HG02970 (cell line): ENCODE data around the gene ARHGEF1.
"Not testable (repeated sequence)": the region's sequence is repeated elsewhere in the genome, so short reads cannot be mapped to it uniquely, and the experiment has no call there.

Experiments used
- ATAC-seq: cut with Tn5 transposase; IDR thresholded peaks from one replicate; pipeline ENCODE4 v1.9.1; 2021; ENCODE audit warnings: mild to moderate bottlenecking, moderate library complexity, moderate number of reproducible peaks; ENCODE audit not compliant: unreplicated experiment, low FRiP score

The ARHGEF1 gene

DNA sequence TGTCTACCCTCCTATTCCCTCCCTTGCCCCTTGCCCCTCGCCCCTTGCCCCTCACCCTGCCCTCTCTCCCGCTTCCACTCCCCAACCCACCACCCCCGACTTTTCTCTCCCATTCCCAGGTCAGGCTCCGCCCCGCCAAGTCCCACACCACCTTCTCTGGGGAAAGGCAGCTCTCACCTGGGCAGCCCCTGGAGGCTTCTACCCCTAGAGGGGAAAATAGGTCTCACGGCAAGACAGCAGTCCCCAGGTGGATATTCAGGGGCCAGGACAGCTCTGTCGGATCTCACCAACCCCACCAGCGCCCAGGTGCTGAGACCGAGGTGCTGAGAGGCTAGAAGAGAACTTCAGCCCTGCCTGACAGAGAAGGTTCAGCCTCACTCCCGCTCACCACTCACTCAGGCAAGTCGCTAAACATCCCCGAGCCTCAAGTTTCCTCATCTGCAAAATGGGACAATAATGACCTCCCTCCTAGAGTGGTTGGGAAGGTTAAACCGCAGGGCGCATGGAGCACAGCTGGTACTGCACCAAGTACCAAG lies 46.6 kb downstream of the ARHGEF1 start:
- no peak for ATAC-seq

DNA sequence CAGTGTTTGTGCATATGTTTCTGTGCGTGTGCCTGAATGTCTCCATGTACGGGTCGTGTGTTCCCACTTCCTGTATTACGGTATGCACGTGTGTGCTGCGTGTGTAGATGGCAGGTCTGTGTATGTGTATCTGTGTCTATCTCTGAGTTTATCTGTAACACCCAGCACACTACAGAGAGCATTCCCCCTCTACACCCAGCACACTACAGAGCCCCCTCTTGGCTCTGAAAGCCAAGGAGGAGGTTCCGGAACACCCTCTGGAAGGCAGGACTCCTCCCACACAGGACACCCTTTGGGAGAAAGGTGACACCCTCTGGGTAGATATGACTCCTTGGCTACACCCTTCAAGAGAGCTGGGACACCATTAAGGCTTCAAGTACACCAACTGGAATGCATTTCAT lies 47.3 kb downstream of the ARHGEF1 start:
- ATAC-seq = no peak

DNA sequence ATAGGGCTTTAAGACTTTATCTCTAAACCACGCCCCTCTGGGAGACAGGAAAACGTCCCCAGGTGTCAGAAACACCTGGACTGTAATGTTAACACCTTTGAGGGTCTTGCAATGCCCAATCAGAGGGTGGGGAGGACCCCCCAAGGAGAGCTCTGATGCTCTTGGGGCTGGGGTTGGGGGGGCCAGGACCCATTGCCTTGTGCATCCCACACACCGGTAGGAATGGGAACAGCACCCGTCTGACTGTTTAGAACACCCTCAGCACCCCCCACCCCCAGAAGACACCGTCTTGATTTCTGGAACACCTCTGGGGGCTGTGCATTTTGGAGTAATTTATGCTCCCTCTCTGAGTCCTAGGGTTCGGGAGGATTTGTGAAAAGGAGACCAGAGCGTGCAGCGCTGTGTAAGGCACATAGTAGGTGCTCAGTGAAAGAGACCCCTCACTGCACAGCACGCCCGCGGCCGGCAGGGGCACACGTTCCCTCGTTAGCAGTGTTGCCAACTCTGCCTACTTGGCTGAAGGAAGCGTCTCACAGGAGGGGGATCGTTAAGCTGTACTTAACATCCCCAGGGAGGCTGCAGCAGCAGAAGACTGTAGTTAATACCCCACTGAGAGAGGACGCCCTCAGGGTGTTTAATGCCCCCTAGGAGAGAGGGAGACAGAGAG lies 48.1 kb downstream of the ARHGEF1 start:
- no peak for ATAC-seq

DNA sequence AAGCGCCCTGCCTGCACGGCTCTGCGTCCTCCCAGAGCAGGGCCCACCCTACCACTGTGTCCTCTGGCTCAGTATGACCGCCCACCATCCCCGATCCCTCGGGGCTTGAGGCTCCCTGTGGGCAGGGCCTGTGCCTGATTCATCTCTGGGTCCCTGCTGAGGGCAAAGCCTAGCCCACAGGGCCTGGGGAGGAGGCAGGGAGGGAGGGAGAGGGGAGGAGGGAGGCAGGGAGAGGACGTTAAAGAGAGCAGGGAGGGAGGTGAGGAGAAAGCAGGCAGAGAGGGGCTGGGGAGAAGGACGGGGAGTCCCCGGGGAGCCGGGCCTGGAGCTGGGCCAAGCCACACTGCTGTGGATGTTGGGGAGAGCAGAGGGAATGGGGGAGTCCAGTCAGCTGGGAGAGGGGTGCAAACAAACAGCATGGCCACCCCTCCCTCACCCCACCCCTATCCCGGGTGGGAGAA lies 49.3 kb downstream of the ARHGEF1 start:
- no peak for ATAC-seq

DNA sequence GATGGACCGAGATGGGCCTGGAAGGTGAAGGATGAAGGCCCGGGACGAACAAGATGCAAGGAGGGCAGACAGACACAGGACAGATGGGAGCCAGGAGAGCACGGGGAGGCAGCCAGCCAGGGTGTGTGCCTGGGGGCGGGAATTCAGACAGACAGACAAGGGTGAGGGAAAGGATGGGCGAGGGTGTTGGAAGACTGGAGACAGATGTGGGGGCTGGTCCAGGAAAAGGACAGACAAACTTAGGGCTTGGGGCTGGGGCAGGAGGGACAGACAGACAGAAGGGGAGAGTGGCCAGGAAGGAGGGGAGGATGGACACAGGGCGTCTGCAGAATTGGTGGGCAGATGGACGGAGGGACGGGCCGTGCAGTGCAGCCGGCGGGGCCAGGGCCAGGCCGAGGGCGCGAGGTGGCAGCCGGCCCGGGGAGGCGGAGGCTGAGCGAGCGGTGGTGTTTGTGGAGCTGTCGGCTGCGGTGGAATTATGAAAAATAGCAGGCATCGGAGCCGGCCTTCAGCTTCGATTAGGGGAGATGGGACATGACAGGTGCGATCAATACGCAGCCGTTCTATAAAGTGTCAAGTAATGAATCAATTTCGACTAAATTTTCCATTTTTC lies 49.8 kb downstream of the ARHGEF1 start:
- no peak for ATAC-seq

DNA sequence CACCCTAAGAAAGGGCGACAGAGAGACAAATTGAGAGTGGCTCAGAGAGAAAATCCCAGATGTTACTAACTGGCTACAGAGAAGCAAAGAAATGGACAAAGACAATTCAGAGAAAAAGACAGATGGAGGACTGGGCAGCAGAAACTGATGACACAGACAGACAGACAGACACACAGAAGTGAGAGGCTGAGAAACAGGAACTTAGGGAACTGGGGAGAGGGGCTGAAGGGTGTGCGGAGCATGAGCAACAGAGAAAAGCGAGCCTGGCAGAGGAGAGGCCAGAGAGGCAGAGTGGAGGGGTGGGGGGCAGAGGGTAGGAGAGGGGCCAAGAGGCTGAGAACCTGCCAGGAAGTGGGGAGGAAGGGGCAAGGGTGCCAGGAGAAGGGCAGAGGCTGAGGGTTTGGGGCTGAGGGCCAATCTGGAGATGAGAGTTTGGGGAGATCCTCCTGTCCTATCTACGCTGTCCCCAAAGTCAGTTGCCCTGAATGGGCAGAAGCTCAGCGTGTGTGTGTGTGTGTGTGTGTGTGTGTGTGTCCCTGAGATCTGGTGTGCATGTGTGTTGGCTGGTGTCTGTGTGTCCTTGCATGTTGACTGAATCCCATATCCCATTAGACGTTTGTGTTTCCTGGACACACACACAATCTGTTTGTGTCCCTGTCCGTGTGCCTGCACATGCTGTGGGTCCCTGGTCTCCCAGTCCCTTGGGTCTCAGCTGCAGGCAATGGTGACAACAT lies 50.9 kb downstream of the ARHGEF1 start:
- ATAC-seq = no peak

DNA sequence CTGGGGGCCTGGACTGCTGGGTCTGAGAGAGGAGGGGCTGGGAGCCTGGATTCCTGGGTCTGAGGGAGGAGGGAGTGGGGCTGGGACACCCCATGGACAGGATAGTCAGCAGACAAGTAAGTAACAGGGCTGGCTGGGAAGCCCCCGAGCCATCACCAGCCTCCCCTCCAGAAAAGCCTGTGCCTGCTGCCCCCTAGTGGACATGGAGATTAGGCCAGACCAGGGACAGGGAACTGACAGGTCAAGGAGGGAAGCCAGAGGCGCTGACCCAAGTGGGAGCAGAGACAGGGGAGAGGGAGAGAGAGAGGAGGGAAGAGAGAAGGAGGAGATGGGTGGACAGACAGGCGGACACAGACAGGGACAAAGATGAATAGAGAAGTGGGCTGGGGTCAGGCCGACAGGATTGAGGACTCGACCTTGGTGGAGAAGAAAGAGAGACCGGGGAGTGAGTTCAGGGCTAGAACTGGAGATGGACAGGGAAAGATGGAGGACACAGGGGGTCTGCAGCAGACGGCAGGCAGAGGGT lies 51.9 kb downstream of the ARHGEF1 start:
- no peak for ATAC-seq

DNA sequence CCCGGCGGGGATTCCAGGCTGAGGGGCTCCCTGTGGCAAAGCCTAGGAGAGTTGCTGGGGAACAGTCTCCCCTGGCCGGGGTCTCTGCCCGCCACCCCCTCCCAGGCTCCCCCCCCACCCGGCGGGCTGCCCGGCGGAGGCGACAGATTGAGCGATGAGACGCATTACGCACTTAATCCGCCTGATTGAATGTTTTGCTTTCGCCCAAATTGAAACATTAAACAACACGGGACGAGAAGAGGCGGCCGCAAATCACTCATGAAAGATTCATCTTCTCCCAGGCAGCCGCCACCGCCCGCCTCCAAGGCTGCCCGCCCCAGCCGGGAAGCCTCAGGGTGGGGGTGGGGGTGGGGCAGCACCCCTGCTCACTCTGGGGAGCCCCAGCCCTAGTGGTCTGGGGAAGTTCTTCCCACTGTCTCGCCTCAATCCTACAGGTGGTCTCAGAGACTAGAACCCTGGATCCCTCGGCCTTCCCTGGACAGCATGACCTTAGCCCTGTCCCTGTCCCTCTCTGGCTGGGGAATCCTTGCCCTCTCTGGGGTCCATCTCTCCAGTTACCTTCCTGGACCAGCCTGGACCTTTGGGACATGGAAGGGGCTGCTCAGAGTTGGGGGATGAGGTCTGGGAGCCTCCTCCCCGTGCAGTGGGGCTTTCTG lies 52.9 kb downstream of the ARHGEF1 start:
- ATAC-seq = no peak

DNA sequence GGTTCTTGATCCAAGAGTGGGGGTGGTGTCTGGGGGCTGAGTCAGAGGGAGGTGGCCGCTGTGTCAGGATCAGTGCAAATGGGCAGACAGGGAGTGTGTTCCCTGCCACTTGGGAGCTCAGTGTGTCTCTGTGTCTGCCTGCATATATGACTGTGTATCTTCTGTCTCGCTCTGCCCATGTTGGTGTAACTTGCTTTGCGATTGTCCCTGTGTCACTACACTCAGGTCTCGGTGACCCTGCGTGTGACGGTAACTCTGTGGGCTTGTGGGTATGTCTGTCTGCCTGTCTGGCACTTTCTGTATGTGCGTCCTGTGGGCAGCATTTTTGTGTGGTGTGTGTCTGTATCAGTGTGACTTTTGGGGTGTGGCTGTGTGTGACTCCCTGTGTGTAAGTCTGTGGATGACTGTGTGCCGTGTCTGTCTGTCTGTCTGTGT lies 53.4 kb downstream of the ARHGEF1 start:
- ATAC-seq = no peak

DNA sequence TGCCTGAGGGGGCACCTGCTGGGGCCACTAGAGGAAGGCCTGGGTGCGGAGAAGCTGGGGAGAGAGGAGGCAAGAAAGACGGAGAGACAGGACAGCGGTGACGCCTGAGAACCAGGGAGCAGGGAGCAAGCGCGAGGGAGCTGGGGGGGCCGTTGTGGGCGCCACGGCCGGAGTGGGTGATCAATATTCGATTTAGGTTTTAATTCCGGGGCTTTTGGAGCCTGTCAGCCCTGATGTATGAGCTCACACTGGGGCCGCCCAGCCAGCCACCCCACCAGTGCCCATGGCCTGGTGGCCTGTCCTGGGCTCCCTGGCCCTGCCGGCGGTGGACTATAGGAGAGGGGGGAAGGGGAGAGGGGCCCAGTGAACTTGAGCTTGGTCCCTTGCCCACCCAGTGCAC lies 54.0 kb downstream of the ARHGEF1 start:
- ATAC-seq = no peak

DNA sequence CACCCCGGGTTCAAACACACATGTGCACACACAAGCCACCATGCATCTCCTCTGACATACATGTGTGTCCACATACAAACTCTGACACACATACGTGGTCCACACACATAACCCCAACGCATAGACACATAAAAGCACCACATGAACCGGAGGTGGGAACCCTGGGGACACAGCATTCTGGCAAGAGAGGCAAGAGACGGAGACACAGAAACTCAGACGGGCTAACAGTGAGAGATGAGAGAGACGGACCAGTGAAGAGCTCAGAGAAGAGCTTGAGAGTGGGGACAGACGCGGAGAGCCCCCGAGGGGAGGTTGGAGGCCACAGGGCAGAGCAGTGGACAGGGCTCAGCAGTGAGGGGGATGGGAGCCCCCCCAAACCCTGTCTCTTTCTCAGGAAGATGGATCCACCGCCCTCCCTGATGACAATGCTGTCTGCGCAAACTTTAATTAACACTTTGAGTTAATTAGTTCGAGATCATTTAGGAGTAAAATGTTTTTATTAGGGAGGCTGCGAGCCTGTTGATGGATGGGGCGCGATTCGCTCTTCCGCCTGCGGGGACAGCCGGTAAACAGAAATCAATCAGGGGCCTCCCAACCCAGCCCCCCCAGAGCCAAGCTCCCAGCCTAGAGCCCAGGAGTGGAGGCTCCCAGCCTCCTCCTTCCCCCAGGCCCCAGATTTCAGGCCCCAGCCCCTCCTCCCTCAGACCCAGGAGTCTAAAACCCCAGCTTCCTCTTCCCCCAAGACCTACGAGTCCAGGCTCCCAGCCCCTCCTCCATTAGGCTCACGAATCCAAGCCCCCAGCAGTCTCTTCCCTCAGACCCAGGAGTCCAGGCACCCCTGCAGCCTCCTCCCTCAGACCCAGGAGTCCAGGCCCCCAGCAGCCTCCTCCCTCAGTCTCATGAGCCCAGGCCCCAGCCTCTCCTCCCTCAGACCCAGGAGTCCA lies 54.8 kb downstream of the ARHGEF1 start:
- ATAC-seq = no peak

DNA sequence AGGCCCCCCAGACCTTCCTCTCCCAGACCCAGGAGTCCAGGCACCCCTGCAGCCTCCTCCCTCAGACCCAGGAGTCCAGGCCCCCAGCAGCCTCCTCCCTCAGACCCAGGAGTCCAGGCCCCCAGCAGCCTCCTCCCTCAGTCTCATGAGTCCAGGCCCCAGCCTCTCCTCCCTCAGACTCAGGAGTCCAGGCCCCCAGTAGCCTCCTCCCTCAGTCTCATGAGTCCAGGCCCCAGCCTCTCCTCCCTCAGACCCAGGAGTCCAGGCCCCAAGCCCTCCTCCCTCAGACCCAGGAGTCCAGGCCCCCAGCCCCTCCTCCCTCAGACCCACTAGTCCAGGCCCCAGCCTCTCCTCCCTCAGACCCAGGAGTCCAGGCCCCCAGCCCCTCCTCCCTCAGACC lies 56.2 kb downstream of the ARHGEF1 start:
- not testable (repeated sequence) for ATAC-seq

DNA sequence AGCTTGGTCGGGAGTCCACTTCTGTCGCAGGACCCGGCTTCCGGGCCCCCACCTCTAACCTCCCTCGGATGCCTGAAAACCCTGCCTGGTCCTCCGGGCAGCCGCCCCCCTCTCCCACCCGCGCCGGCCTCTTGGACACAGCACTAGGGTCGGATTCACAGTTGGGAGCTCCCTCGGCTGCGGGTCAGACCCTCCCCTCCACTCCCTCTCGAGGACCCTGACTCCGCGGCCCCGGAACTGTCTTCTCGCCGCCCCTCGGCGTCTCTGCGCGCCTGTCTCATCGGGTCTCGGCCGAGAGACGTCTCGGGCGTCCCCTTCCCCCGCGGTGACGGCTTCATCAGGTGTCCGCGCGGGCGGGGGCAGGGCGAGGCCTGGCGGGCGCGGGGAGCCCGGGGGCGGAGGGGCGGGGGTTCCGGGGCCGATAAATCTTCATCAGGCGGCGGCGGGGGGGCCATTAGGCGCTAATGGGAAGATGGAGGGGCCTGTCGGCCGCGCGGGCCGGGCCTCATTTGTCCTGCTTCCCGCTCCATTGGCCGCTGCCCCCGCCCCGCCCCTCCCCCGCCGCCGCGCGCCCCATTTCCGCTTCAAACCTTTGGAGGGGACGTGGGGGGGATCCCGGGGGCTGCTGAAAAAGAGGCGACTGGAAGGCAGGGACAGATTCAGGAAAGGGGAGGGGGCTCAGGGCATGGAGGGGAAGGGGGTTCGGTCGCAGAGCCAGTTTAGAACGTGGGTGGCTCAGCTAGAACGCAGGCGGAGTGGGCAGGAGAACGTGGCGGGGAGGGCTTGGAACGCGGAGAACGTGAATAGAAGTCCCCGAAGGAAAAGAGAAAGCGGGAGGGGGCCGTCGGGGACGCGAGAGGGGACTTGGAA lies 57.1 kb downstream of the ARHGEF1 start:
- ATAC-seq = no peak

DNA sequence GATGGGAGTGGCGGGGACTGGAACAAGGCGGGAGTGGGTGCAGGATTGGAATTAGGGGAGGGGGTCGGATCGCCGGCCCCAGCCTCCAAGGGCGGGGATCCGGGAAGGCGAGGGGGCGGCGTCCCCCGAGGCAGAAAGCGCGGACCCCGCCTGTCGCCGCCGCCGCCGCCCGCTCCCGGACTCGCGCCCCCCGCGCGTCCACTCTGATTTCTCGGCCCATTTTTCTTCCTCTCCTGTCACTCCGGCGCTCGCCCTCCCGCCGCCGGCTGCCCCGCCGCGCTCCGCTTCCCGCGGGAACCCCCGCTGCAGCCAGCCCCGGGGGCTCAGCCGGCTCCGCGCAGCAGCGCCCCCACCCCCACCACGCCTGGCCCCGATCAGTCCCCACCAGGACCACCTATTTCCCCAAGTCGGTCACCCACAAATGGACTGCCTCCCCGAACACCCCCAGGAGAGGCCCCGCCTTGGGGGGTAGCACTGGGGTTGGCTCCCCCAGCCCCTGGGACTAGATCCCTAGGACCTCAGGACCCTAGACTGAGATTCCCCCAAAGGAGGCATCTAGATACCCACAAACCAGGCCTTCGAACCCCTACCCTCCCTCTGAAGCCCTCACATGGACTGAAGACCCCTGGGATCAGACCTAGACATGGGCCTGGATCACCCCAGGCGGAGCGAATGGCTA lies 57.9 kb downstream of the ARHGEF1 start:
- ATAC-seq = no peak

DNA sequence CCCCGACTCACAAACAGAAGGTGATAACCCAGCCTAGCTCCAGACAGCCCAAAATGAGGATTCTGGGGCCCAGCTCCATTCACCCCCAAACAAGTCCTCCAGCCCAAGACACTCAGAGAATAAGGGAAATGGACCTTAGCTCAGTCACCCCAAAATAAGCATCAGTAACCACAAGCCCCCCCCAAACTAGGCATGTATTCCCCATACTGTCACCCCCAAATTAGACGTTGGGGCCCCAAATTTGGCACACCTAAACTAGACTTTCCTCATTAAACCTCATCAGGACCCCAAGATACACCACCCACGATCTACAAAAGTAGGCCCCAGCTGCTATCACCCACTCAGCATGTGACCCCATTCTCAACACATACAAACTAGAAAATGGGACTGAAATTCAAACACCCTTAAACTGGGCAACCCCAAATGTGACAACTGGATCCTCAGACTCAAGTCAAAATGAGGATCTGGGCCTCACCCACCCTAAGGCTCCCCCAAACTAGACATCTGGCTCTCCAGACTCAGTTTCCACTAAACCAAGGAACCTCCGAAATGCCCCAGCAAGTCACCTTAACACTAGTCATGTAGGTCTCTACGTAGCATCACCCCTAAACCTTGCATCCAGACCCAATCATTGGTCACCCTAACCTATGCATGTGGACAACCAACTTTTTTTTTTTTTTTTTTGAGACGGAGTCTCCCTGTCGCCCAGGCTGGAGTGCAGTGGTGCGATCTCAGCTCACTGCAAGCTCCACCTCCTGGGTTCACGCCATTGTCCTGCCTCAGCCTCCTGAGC lies 58.6 kb downstream of the ARHGEF1 start:
- no peak for ATAC-seq

DNA sequence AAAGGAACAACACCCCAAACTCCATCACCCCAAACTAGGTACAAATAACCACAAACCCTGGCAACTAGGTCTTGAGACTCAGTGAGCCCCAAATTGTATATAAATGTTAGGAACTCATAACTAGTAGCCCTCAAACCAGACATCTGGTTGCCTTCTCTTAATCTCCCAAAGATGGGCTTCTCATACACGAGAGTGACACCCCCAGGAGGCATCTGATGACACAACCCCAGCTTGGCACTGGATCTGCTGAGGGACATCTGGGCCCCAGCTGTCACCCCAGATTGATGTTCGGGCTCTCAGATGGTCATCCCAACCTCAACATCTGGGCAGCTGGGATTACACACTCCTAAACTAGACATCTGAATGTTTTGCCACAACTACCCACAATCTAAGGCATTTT lies 61.4 kb downstream of the ARHGEF1 start:
- ATAC-seq = no peak

DNA sequence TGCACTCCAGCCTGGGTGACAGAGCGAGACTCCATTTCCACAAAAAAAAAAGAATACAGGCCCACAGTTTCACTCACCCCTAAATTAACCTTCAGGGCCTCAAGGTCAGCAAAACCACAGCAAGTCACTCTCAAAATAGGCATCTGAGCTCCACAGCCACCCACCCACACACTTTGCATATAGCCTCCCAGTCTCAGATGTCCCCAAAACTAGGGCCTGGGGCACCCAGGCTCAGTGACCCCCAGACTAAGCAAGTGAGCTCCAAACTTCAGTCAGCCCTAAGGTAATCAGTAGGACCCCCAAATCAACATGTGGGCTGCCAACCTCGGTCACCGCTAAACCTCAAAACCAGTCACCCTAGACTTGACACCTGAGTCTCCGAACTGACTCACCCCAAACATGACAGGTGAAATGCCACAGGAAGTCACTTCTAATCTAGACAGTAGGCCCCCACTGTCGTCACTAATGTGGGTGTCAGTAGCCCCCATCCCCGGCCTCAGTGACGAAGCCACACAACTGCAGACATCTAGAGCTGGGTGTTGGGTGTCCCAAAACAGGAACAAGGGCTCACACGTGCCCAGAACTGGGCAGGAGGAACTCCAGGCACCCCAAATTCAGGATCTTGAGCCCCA lies 62.3 kb downstream of the ARHGEF1 start:
- peak; percentile 83 for ATAC-seq
